HepG2 (cell line): Measurements from ENCODE around the gene SHF. TPM values are rescaled to one million over a fixed set of nuclear protein-coding genes. Genes with fewer than 3 reads are reported as not detected.

Experiments used
- DPF2 ChIP-seq: sonication (generic); formaldehyde crosslinking; IDR thresholded peaks from 2 replicates; pipeline ENCODE4 v1.4.0; 2020; ENCODE audit warnings: mild to moderate bottlenecking, low read depth, missing genetic modification reagents, borderline replicate concordance
- KDM5B ChIP-seq: sonication (generic); formaldehyde crosslinking; IDR thresholded peaks from 2 replicates; pipeline ENCODE4 v1.4.0; 2020; ENCODE audit warnings: missing genetic modification reagents, mild to moderate bottlenecking, borderline replicate concordance
- MEIS1 ChIP-seq: sonication (generic); formaldehyde crosslinking; IDR thresholded peaks from 2 replicates; pipeline ENCODE4 v1.9.0; 2021; ENCODE audit warnings: mild to moderate bottlenecking, missing genetic modification reagents, moderate library complexity, borderline replicate concordance
- MYC ChIP-seq: sonication (generic); formaldehyde crosslinking; IDR thresholded peaks from 2 replicates; pipeline ENCODE4 v1.9.0; 2021; ENCODE audit warnings: missing genetic modification reagents, borderline replicate concordance
- PTBP1 ChIP-seq: fragments of 200-400 bp; formaldehyde crosslinking; IDR thresholded peaks from 2 replicates; pipeline ENCODE4 v1.6.1; 2018; ENCODE audit warnings: low read length, low read depth; ENCODE audit not compliant: poor library complexity, severe bottlenecking
- SAP130 ChIP-seq: IDR thresholded peaks from 2 replicates; pipeline ENCODE4 v1.6.1; 2016; ENCODE audit warnings: low read depth
- SKI ChIP-seq: fragments of 450-650 bp; IDR thresholded peaks from one replicate; pipeline ENCODE4 v1.6.1; 2018; ENCODE audit warnings: mild to moderate bottlenecking; ENCODE audit not compliant: partially characterized antibody
- SPEN ChIP-seq: sonication (generic); formaldehyde crosslinking; IDR thresholded peaks from 2 replicates; pipeline ENCODE4 v1.5.1; 2020; ENCODE audit warnings: low read depth, mild to moderate bottlenecking, missing genetic modification reagents
- TCF7 ChIP-seq: sonication (generic); IDR thresholded peaks from 2 replicates; pipeline ENCODE4 v1.6.1; 2016; ENCODE audit warnings: antibody characterized with exemption, low read depth
- ZBTB3 ChIP-seq: sonication (generic); formaldehyde crosslinking; IDR thresholded peaks from 2 replicates; pipeline ENCODE4 v1.4.0; 2020; ENCODE audit warnings: low read depth, mild to moderate bottlenecking, moderate library complexity, missing genetic modification reagents, borderline replicate concordance
- ZNF605 ChIP-seq: sonication (generic); formaldehyde crosslinking; IDR thresholded peaks from 2 replicates; pipeline ENCODE4 v1.8.0; 2022; ENCODE audit warnings: mild to moderate bottlenecking, missing genetic modification reagents
- ZNF703 ChIP-seq: sonication (generic); formaldehyde crosslinking; IDR thresholded peaks from 2 replicates; pipeline ENCODE4 v1.5.1; 2020; ENCODE audit warnings: missing genetic modification reagents, mild to moderate bottlenecking, moderate library complexity, borderline replicate concordance
- ZNF75D ChIP-seq: sonication (generic); formaldehyde crosslinking; IDR thresholded peaks from 2 replicates; pipeline ENCODE4 v1.8.1; 2023; ENCODE audit warnings: missing genetic modification reagents, mild to moderate bottlenecking, borderline replicate concordance
- ZNF788 ChIP-seq: sonication (generic); formaldehyde crosslinking; IDR thresholded peaks from 2 replicates; pipeline ENCODE4 v1.5.0; 2020; ENCODE audit warnings: mild to moderate bottlenecking, missing genetic modification reagents, borderline replicate concordance
- polyA plus RNA-seq, 8 experiments: library from polyadenylated mRNA; depleted of rRNA in 3 of 8; stranded (reverse) in 7 of 8; unstranded in 1 of 8; fragments of >200 nt; fragmentation: Illumina TruSeq in 4 of 8; extraction: Trizol in 4 of 8; gene quantifications; 2 replicates each; pipeline versions ENCODE4 v1.2.1 to v1.2.3, GENCODE V29; 2011 to 2016; ENCODE audit warnings: low read depth in 4 of 8, missing spikeins in 1 of 8, mixed read lengths in 1 of 8; ENCODE audit not compliant: insufficient read depth in 1 of 8
- total RNA-seq, 5 experiments: library from RNA; depleted of rRNA; stranded (reverse); fragments of >200 nt; fragmentation: Illumina TruSeq; extraction: Trizol; gene quantifications; 2 replicates each; pipeline ENCODE4 v1.2.3, GENCODE V29; 2016; ENCODE audit warnings: low read depth in 1 of 5
- TF ChIP-seq, protein P1 (sequence below): IDR thresholded peaks from 2 replicates; pipeline ENCODE4 v1.6.1; 2016; ENCODE audit warnings: low read depth, borderline replicate concordance
- TF ChIP-seq, protein P2 (sequence below): sonication (generic); formaldehyde crosslinking; IDR thresholded peaks from 2 replicates; pipeline ENCODE4 v1.4.0; 2020; ENCODE audit warnings: missing genetic modification reagents, borderline replicate concordance
- TF ChIP-seq, protein P3 (sequence below): sonication (generic); formaldehyde crosslinking; IDR thresholded peaks from 2 replicates; pipeline ENCODE4 v1.4.0; 2020; ENCODE audit warnings: mild to moderate bottlenecking, missing genetic modification reagents, borderline replicate concordance
- TF ChIP-seq, protein P4 (sequence below): sonication (generic); formaldehyde crosslinking; conservative IDR thresholded peaks from 2 replicates; pipeline ENCODE4 v1.8.0; 2022; ENCODE audit warnings: missing genetic modification reagents

The SHF gene
- total and polyA plus RNA-seq, 2 of the 13 experiments (the other 11 are each of a cell fraction or from before 2014, with no cell fraction given), result 20.9 to 25.5 TPM

DNA sequence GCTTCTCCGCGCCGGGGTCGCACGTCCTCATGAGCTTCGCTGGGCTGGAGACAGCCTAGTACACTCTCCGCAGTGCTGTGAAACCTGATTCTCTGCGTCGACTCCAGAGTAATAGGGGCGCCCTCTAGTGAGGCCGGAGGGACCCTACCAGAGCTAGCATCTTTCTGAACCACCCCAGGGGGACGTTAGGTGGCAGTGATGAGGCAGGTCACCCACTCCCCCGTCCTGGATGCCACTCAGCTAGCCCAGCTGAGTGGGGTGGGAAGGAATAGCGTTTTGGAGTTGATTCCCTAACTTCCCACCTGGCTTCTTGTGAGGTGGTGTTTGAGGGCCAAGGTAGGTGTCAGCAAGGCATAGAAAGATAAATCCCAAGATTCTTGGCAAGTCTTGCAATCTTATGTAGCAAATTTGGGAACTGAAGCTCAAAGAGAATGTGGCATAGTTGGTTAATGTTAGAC is 69.6 kb downstream of the SHF start (continued):
- TF ChIP-seq ZNF605 (CRISPR knock-in tag) (0 out of 2 replicates have a peak, but pooled peaks have one; percentile 74), TCF7 (no peak), ZBTB3 (no peak), SPEN (peak; percentile 70; the same call in 1 of the 2 replicates), PTBP1 (no peak), KDM5B (CRISPR knock-in tag) (no peak), ZNF788 (CRISPR knock-in tag) (peak; percentile 48; the same call in 1 of the 2 replicates), DPF2 (CRISPR knock-in tag) (no peak), ZNF75D (CRISPR knock-in tag) (no peak), MYC (CRISPR knock-in tag) (no peak), MEIS1 (CRISPR knock-in tag) (no peak), SKI (no peak), SAP130 (CRISPR knock-in tag) (0 out of 2 replicates have a peak, but pooled peaks have one; percentile 38), ZNF703 (CRISPR knock-in tag) (no peak)
- TF ChIP-seq, protein P1, sequence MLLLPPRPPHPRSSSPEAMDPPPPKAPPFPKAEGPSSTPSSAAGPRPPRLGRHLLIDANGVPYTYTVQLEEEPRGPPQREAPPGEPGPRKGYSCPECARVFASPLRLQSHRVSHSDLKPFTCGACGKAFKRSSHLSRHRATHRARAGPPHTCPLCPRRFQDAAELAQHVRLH (CRISPR knock-in tag), result 0 out of 2 replicates have a peak, but pooled peaks have one; percentile 61
- TF ChIP-seq, protein P2, sequence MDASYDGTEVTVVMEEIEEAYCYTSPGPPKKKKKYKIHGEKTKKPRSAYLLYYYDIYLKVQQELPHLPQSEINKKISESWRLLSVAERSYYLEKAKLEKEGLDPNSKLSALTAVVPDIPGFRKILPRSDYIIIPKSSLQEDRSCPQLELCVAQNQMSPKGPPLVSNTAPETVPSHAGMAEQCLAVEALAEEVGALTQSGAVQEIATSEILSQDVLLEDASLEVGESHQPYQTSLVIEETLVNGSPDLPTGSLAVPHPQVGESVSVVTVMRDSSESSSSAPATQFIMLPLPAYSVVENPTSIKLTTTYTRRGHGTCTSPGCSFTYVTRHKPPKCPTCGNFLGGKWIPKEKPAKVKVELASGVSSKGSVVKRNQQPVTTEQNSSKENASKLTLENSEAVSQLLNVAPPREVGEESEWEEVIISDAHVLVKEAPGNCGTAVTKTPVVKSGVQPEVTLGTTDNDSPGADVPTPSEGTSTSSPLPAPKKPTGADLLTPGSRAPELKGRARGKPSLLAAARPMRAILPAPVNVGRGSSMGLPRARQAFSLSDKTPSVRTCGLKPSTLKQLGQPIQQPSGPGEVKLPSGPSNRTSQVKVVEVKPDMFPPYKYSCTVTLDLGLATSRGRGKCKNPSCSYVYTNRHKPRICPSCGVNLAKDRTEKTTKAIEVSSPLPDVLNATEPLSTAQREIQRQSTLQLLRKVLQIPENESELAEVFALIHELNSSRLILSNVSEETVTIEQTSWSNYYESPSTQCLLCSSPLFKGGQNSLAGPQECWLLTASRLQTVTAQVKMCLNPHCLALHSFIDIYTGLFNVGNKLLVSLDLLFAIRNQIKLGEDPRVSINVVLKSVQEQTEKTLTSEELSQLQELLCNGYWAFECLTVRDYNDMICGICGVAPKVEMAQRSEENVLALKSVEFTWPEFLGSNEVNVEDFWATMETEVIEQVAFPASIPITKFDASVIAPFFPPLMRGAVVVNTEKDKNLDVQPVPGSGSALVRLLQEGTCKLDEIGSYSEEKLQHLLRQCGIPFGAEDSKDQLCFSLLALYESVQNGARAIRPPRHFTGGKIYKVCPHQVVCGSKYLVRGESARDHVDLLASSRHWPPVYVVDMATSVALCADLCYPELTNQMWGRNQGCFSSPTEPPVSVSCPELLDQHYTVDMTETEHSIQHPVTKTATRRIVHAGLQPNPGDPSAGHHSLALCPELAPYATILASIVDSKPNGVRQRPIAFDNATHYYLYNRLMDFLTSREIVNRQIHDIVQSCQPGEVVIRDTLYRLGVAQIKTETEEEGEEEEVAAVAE (CRISPR knock-in tag), result peak; percentile 66; the same call in 1 of the 2 replicates
- TF ChIP-seq, protein P3, sequence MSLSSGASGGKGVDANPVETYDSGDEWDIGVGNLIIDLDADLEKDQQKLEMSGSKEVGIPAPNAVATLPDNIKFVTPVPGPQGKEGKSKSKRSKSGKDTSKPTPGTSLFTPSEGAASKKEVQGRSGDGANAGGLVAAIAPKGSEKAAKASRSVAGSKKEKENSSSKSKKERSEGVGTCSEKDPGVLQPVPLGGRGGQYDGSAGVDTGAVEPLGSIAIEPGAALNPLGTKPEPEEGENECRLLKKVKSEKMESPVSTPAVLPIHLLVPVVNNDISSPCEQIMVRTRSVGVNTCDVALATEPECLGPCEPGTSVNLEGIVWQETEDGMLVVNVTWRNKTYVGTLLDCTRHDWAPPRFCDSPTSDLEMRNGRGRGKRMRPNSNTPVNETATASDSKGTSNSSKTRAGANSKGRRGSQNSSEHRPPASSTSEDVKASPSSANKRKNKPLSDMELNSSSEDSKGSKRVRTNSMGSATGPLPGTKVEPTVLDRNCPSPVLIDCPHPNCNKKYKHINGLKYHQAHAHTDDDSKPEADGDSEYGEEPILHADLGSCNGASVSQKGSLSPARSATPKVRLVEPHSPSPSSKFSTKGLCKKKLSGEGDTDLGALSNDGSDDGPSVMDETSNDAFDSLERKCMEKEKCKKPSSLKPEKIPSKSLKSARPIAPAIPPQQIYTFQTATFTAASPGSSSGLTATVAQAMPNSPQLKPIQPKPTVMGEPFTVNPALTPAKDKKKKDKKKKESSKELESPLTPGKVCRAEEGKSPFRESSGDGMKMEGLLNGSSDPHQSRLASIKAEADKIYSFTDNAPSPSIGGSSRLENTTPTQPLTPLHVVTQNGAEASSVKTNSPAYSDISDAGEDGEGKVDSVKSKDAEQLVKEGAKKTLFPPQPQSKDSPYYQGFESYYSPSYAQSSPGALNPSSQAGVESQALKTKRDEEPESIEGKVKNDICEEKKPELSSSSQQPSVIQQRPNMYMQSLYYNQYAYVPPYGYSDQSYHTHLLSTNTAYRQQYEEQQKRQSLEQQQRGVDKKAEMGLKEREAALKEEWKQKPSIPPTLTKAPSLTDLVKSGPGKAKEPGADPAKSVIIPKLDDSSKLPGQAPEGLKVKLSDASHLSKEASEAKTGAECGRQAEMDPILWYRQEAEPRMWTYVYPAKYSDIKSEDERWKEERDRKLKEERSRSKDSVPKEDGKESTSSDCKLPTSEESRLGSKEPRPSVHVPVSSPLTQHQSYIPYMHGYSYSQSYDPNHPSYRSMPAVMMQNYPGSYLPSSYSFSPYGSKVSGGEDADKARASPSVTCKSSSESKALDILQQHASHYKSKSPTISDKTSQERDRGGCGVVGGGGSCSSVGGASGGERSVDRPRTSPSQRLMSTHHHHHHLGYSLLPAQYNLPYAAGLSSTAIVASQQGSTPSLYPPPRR (CRISPR knock-in tag), result no peak
- TF ChIP-seq, protein P4, sequence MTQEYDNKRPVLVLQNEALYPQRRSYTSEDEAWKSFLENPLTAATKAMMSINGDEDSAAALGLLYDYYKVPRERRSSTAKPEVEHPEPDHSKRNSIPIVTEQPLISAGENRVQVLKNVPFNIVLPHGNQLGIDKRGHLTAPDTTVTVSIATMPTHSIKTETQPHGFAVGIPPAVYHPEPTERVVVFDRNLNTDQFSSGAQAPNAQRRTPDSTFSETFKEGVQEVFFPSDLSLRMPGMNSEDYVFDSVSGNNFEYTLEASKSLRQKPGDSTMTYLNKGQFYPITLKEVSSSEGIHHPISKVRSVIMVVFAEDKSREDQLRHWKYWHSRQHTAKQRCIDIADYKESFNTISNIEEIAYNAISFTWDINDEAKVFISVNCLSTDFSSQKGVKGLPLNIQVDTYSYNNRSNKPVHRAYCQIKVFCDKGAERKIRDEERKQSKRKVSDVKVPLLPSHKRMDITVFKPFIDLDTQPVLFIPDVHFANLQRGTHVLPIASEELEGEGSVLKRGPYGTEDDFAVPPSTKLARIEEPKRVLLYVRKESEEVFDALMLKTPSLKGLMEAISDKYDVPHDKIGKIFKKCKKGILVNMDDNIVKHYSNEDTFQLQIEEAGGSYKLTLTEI (CRISPR knock-in tag), result no peak
